Stimulated activated CD4-positive, alpha-beta T cell treated with anti-CD3 and anti-CD28 coated beads, Interleukin-2, amount 100 ng/mL, for 24 hours (primary cell): Measurements from ENCODE around the gene LRRC27.

Source experiments
- DNase-seq, 2 donors: peaks; one replicate each; pipeline ENCODE4 v3.0.0-alpha.2; 2020

Gene LRRC27

GRCh38 chr10:132339276-132339675 lies 7.3 kb downstream of the LRRC27 start:
- DNase-seq: no peak

GRCh38 chr10:132341017-132341416 lies 9.0 kb downstream of the LRRC27 start:
- DNase-seq: no peak

- no peak for DNase-seq
Measured at GRCh38 chr10:132341781-132342180, 9.8 kb downstream of the LRRC27 start.

- no peak for DNase-seq
Measured at GRCh38 chr10:132342553-132342952, 10.6 kb downstream of the LRRC27 start.

- DNase-seq: no peak
Measured at GRCh38 chr10:132344386-132344785, 12.4 kb downstream of the LRRC27 start.

GRCh38 chr10:132345345-132345744 lies 13.4 kb downstream of the LRRC27 start:
- DNase-seq: no peak

- no peak for DNase-seq
Measured at GRCh38 chr10:132346806-132347205, 14.8 kb downstream of the LRRC27 start.

GRCh38 chr10:132347211-132347930 lies 15.4 kb downstream of the LRRC27 start:
- DNase-seq: no peak

- no peak for DNase-seq
Measured at GRCh38 chr10:132347931-132348267, 15.9 kb downstream of the LRRC27 start.

- DNase-seq: no peak
Measured at GRCh38 chr10:132349766-132350165, 17.8 kb downstream of the LRRC27 start.

GRCh38 chr10:132350391-132350790 lies 18.4 kb downstream of the LRRC27 start:
- no peak for DNase-seq

GRCh38 chr10:132350946-132351345 lies 19.0 kb downstream of the LRRC27 start:
- DNase-seq: no peak

GRCh38 chr10:132351611-132352010 lies 19.6 kb downstream of the LRRC27 start:
- DNase-seq: no peak

GRCh38 chr10:132352462-132353308 lies 20.7 kb downstream of the LRRC27 start:
- DNase-seq: peak; percentile 86

- no peak for DNase-seq
Measured at GRCh38 chr10:132353456-132354355, 21.7 kb downstream of the LRRC27 start.

- DNase-seq: no peak
Measured at GRCh38 chr10:132354356-132355094, 22.5 kb downstream of the LRRC27 start.

GRCh38 chr10:132355297-132355696 lies 23.3 kb downstream of the LRRC27 start:
- no peak for DNase-seq

GRCh38 chr10:132355754-132356153 lies 23.8 kb downstream of the LRRC27 start:
- DNase-seq: no peak

- DNase-seq: no peak
Measured at GRCh38 chr10:132356621-132357195, 24.7 kb downstream of the LRRC27 start.

GRCh38 chr10:132357286-132358058 lies 25.5 kb downstream of the LRRC27 start:
- DNase-seq: no peak

- no peak for DNase-seq
Measured at GRCh38 chr10:132359305-132360040, 27.5 kb downstream of the LRRC27 start.
